GM12874 (cell line): ENCODE data around the gene MRPL23.

ENCODE experiments used
- TF ChIP-seq, protein P1 (sequence below): IDR thresholded peaks from 2 replicates; pipeline ENCODE4 v1.5.1; 2011; ENCODE audit warnings: low read depth, mild to moderate bottlenecking, control low read depth, low read length, moderate library complexity; ENCODE audit not compliant: insufficient read depth

The MRPL23 gene

GRCh38 chr11:1959786-1960185 is 12.7 kb downstream of the MRPL23 start:
- TF ChIP-seq, protein P1, sequence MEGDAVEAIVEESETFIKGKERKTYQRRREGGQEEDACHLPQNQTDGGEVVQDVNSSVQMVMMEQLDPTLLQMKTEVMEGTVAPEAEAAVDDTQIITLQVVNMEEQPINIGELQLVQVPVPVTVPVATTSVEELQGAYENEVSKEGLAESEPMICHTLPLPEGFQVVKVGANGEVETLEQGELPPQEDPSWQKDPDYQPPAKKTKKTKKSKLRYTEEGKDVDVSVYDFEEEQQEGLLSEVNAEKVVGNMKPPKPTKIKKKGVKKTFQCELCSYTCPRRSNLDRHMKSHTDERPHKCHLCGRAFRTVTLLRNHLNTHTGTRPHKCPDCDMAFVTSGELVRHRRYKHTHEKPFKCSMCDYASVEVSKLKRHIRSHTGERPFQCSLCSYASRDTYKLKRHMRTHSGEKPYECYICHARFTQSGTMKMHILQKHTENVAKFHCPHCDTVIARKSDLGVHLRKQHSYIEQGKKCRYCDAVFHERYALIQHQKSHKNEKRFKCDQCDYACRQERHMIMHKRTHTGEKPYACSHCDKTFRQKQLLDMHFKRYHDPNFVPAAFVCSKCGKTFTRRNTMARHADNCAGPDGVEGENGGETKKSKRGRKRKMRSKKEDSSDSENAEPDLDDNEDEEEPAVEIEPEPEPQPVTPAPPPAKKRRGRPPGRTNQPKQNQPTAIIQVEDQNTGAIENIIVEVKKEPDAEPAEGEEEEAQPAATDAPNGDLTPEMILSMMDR: no peak

DNA sequence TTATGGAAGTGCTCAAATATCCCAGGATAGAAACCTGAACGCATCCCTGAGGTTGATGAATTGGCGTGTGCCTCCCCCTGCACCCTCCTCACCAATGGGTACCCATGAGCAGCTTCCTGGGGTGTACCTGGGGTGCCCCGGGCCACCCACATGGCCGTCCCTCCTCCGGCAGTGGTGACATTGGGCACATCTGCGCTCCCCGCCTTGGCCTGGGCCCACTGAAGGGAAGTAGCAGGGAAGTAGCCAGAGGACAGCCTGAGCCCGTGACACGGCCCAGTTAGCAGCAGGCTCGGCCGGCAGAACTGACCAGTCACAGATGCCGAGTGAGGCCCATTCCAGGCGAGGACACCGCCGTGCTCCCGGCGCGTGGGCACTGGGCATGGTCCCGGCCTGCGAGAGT is 16.7 kb downstream of the MRPL23 start:
- TF ChIP-seq, protein P1: no peak

- TF ChIP-seq, protein P1: no peak
Measured at GRCh38 chr11:1964348-1964747, 17.2 kb downstream of the MRPL23 start.

DNA sequence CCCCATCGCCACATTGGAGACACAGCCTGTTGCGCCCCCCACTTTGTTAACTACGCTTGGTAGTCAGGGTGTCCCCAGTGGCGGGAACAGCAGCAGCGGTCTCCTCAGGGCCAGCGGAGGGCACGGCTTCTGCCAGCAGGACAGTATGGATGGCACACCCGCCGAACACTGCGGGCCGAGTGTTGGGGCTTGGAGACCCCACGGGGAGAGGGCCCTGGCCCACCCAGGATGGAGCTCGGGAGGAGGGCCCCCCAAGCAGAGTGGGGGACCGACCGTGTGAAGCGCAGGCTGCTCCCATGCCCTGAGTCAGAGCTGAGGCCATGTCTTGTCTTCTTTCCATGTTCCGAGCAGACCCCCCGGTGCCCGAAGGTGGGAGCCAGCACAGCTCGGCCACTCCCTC is 17.8 kb downstream of the MRPL23 start:
- TF ChIP-seq, protein P1: no peak

- TF ChIP-seq, protein P1: no peak
Measured at GRCh38 chr11:1966531-1966930, 19.4 kb downstream of the MRPL23 start.

GRCh38 chr11:1967641-1968225 is 20.6 kb downstream of the MRPL23 start:
- TF ChIP-seq, protein P1: no peak

GRCh38 chr11:1968454-1969002 is 21.4 kb downstream of the MRPL23 start:
- TF ChIP-seq, protein P1: no peak
